Loucy (cell line): ENCODE results near the gene WDR7.

Experiments used
- H2AFZ ChIP-seq: fragments of 200-600 bp; sonication (generic); 2 replicates; pipeline ENCODE4 v1.6.0; 2016; ENCODE audit warnings: antibody characterized with exemption, mild to moderate bottlenecking, low read length, moderate library complexity
- H3F3A ChIP-seq: fragments of 200-600 bp; 2 replicates; pipeline ENCODE4 v1.6.0; 2016; ENCODE audit warnings: antibody characterized with exemption, low read depth, mild to moderate bottlenecking
- H3K27me3 ChIP-seq: fragments of 200-600 bp; sonication (generic); 2 replicates; pipeline ENCODE4 v1.6.1; 2014; ENCODE audit warnings: low read length, mild to moderate bottlenecking; ENCODE audit not compliant: insufficient read depth, poor library complexity, severe bottlenecking
- H3K36me3 ChIP-seq: fragments of 200-600 bp; sonication (generic); 2 replicates; pipeline ENCODE4 v1.6.1; 2016; ENCODE audit warnings: low read length; ENCODE audit not compliant: insufficient read depth
- H3K4me1 ChIP-seq: fragments of 200-600 bp; sonication (generic); 2 replicates; pipeline ENCODE4 v1.5.1; 2014; ENCODE audit warnings: low read length, mild to moderate bottlenecking; ENCODE audit not compliant: insufficient read depth, poor library complexity, severe bottlenecking
- H3K4me2 ChIP-seq: fragments of 200-600 bp; sonication (generic); 2 replicates; pipeline ENCODE4 v1.6.0; 2014; ENCODE audit warnings: antibody characterized with exemption, low read length, low read depth, mild to moderate bottlenecking; ENCODE audit not compliant: poor library complexity, severe bottlenecking
- H3K4me3 ChIP-seq: fragments of 200-600 bp; sonication (generic); 2 replicates; pipeline ENCODE4 v1.5.1; 2014; ENCODE audit warnings: low read length, mild to moderate bottlenecking, mixed read lengths; ENCODE audit not compliant: poor library complexity, severe bottlenecking
- H3K79me2 ChIP-seq: fragments of 200-600 bp; sonication (generic); 2 replicates; pipeline ENCODE4 v1.6.1; 2014; ENCODE audit warnings: low read length; ENCODE audit not compliant: insufficient read depth
- H3K9ac ChIP-seq: fragments of 200-600 bp; sonication (generic); 2 replicates; pipeline ENCODE4 v1.6.0; 2014; ENCODE audit warnings: mild to moderate bottlenecking, low read depth, low read length, moderate library complexity; ENCODE audit not compliant: poor library complexity, severe bottlenecking
- H3K9me2 ChIP-seq: fragments of 200-600 bp; sonication (generic); replicated peaks from 2 replicates; pipeline ENCODE4 v1.6.1; 2016; ENCODE audit warnings: low read depth, low read length, mixed read lengths
- H3K9me3 ChIP-seq: fragments of 200-600 bp; sonication (generic); 2 replicates; pipeline ENCODE4 v1.6.1; 2014; ENCODE audit warnings: mild to moderate bottlenecking, antibody characterized with exemption, low read length, low read depth; ENCODE audit not compliant: insufficient read depth
- H4K20me1 ChIP-seq: fragments of 200-600 bp; sonication (generic); 2 replicates; pipeline ENCODE4 v1.6.0; 2014; ENCODE audit warnings: antibody characterized with exemption, low read length, mild to moderate bottlenecking; ENCODE audit not compliant: insufficient read depth, poor library complexity, severe bottlenecking
- EZH2phosphoT487 ChIP-seq: fragments of 200-600 bp; IDR thresholded peaks from 2 replicates; pipeline ENCODE4 v1.6.1; 2018; ENCODE audit warnings: antibody characterized with exemption, mild to moderate bottlenecking, moderate library complexity, borderline replicate concordance
- TF ChIP-seq, protein P1 (sequence below): fragments of 200-600 bp; sonication (generic); conservative IDR thresholded peaks from 2 replicates; pipeline ENCODE4 v1.5.1; 2014; ENCODE audit warnings: mild to moderate bottlenecking, antibody characterized with exemption, low read length

Gene WDR7

DNA sequence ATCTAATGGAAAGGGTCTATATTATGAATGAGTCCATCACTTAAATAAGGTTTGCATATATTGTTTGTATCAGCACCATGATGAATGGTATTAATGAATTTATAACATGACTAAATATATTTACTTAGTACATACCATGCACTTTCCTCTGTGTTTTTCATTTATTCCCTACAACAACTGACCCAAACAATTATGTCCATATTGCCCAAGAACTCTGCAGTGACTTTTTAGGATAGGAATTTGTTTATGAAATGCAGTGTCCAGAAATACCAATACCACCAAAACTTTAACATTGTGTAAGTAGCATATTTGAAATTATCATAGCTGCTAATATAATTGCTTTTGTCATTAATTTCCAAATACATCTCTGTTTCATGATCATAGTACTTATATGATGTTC lies 119.7 kb downstream of the WDR7 start:
- H3K9me3 ChIP-seq = no peaks in the 10 kb centered on the region
- H3K4me2 ChIP-seq = no peak overlapping the region
- H3K4me3 ChIP-seq = no peak overlapping the region
- H3K27me3 ChIP-seq = no peaks in the 10 kb centered on the region
- H3K36me3 ChIP-seq = 0 out of 2 replicates have a peak, but pooled peaks cover 3% of the 10 kb centered on the region
- TF ChIP-seq, protein P1, sequence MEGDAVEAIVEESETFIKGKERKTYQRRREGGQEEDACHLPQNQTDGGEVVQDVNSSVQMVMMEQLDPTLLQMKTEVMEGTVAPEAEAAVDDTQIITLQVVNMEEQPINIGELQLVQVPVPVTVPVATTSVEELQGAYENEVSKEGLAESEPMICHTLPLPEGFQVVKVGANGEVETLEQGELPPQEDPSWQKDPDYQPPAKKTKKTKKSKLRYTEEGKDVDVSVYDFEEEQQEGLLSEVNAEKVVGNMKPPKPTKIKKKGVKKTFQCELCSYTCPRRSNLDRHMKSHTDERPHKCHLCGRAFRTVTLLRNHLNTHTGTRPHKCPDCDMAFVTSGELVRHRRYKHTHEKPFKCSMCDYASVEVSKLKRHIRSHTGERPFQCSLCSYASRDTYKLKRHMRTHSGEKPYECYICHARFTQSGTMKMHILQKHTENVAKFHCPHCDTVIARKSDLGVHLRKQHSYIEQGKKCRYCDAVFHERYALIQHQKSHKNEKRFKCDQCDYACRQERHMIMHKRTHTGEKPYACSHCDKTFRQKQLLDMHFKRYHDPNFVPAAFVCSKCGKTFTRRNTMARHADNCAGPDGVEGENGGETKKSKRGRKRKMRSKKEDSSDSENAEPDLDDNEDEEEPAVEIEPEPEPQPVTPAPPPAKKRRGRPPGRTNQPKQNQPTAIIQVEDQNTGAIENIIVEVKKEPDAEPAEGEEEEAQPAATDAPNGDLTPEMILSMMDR = no peak
- TF ChIP-seq EZH2phosphoT487 = no peak
- H3K79me2 ChIP-seq = no peaks in the 10 kb centered on the region
- no peak overlapping the region for H2AFZ ChIP-seq
- no peaks in the 10 kb centered on the region for H3F3A ChIP-seq
- H3K9ac ChIP-seq = no peak overlapping the region
- H3K9me2 ChIP-seq = no peaks in the 10 kb centered on the region
- H4K20me1 ChIP-seq = no peaks in the 10 kb centered on the region
- H3K4me1 ChIP-seq = no peaks in the 10 kb centered on the region

DNA sequence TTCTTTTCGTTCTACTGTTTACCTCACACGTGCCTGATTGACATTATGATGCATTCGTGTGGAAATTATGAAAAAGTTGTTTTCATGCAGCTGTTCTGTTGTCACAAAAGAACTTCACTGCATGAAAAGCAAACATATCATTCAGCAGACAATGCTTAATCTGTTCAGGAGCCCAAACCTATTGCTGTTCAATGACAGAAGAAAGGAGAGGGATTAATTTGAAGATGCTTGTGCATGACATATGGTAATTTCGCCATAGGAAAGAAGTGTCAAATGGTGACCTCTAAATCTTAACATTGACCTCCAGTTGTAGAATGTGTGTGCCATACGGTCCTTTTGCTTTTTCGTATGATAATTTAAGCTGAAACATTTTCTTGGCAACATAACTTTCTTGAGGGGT lies 124.5 kb downstream of the WDR7 start:
- Histone ChIP-seq H3K79me2 (no peaks in the 10 kb centered on the region), H3K9me2 (no peaks in the 10 kb centered on the region), H2AFZ (no peak overlapping the region), H3K27me3 (no peaks in the 10 kb centered on the region), H3K4me3 (no peak overlapping the region), H3K9me3 (no peaks in the 10 kb centered on the region), H3K36me3 (0 out of 2 replicates have a peak, but pooled peaks cover 6% of the 10 kb centered on the region), H3K9ac (no peak overlapping the region), H3K4me1 (no peaks in the 10 kb centered on the region), H3K4me2 (no peak overlapping the region), H4K20me1 (no peaks in the 10 kb centered on the region), H3F3A (no peaks in the 10 kb centered on the region)
- TF ChIP-seq EZH2phosphoT487 = no peak
- TF ChIP-seq, protein P1 = no peak

DNA sequence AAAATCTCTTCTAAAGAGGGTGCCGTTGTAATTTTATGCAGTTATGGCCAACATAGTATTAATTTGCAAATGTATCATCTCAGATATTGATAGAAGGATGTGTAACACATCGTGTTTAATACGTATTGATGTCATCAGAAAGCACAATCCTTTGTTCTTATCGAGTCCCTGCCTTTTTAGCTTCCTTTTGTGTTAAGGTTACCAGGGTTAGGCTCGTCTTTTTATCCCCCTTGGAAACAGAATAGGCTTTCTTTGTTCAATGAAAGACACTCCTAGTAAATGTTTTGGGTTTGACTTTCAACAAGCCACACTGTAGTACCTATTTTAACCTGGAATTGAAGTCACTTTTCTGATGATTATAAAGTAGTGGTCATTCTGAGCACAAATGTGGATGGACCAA lies 136.2 kb downstream of the WDR7 start:
- Histone ChIP-seq H3K9ac (no peak overlapping the region), H2AFZ (no peak overlapping the region)
- TF ChIP-seq, protein P1 = no peak
- TF ChIP-seq EZH2phosphoT487 = no peak

More for the DNA sequence above, 136.2 kb downstream of the WDR7 start:
- Histone ChIP-seq H3K36me3 (no peaks in the 10 kb centered on the region), H3K79me2 (no peaks in the 10 kb centered on the region), H3K9me2 (no peaks in the 10 kb centered on the region), H4K20me1 (no peaks in the 10 kb centered on the region), H3K4me1 (no peaks in the 10 kb centered on the region), H3F3A (no peaks in the 10 kb centered on the region), H3K4me3 (no peak overlapping the region), H3K27me3 (no peaks in the 10 kb centered on the region), H3K4me2 (no peak overlapping the region), H3K9me3 (no peaks in the 10 kb centered on the region)
